GM21381 (cell line): Measurements from ENCODE around the gene CARS2.
A peak's percentile ranks its signal among the peaks of the same experiment; 100 is the strongest.
"Not testable (repeated sequence)": the region's sequence is repeated elsewhere in the genome, so short reads cannot be mapped to it uniquely, and the experiment has no call there.

Experiments
- ATAC-seq: cut with Tn5 transposase; IDR thresholded peaks from one replicate; pipeline ENCODE4 v1.9.1; 2021; ENCODE audit warnings: mild to moderate bottlenecking, moderate library complexity; ENCODE audit not compliant: unreplicated experiment

Gene CARS2

DNA sequence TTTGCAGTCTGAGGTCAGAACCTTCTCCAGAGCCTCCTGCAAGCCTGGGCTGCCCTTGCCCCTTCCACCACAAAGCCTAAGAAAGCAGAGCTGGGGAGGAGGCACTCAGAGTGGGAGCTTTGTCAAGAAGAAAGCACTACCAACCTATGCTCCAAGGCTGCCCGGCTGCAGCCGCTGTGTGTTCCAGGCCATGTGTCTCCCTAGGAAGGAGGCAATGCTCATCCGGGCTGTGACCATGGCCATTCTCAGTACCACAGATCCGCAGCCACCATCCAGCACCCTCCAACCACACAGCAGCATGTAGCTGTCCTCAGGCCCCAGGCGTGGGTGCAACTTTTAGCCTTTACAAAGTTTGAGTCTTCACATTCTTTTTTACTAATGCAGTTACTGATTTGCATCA lies 22.0 kb downstream of the CARS2 start:
- ATAC-seq, result no peak

DNA sequence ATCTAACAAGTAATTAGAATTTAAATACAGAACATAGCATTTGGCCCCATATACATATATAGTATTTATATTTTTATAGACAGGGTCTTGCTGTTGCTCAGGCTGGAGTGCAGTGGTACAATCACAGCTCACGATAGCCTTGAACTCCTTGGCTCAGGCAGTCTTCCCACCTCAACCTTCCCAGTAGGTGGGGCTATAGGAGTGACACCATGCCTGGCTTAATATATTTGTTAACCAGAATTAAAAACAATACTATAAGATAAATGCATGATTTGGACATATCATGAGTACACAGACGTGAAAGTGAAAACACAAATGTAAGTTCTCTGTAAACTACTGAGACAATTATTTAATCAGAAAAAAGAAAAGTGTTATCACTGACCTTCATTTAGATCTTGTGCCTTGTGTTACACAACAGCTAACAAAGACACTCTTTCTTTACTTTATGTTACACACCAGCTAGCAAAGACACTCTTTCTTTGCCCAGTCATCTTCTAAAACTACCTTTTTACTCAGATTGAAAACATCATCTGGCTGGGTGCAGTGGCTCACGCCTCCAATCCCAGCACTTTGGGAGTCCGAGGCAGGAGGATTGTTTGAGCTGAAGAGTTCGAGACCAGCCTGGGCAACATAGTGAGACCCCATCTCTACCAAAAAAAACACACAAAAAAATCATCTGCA lies 22.6 kb downstream of the CARS2 start:
- ATAC-seq, result no peak

GRCh38 chr13:110682746-110683145 lies 23.2 kb downstream of the CARS2 start:
- no peak for ATAC-seq

- ATAC-seq, result no peak
These were observed 23.9 kb downstream of the CARS2 start for GRCh38 chr13:110681868-110682550.

DNA sequence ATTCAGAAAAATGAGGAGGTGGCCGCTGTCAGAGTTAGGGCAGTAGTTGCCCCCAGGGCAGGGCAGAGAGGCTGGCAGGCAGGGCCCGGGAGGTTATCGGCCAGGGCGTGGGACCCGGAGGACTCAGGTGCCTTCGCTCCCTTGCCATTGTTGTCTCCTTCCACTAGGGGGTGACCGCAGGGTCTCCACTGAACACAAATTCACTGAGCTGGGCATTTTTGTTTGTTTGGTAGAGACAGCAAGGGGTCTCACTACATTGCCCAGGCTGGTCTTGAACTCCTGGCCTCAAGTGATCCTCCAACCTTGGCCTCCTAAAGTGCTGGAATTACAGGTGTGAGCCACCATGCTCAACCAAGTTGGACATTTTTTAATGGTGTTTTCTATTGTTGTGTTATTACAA lies 25.1 kb downstream of the CARS2 start:
- ATAC-seq, result no peak

DNA sequence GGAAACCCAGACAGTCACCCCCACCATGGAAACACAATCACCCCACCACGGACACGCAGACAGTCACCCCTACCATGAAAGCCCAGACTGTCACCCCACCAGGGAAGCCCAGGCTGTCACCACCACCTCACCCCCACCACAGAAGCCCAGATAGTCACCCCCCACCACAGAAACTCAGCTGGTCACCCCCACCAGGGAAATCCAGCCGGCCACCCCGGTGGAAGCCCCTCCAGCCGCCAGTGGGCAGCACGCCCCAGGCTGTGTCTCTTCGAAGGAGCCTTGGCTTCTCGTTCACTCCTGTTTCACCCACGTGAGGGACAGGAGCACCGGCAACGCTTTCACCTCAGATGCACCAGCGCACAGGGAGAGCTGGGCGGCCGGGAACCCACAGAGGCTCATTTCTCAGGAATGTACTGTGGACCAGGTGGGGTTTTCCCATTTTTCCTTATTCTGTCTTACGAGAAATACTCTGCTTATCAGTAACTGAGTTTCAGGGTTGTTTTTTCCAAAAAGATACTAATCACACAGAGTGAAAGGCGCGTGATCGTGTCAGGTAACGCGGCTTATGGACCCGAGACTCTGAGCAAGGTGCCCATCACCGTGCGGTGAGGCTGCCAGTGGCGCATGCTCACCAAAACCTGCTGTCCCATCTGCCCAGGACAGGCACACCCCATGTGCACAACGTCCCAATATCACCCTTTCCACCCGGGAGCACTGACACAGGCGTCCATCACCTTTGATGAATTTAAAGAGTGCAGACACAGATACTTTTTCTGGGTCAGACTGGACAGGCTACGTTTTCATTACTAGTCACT lies 28.0 kb downstream of the CARS2 start:
- no peak for ATAC-seq

DNA sequence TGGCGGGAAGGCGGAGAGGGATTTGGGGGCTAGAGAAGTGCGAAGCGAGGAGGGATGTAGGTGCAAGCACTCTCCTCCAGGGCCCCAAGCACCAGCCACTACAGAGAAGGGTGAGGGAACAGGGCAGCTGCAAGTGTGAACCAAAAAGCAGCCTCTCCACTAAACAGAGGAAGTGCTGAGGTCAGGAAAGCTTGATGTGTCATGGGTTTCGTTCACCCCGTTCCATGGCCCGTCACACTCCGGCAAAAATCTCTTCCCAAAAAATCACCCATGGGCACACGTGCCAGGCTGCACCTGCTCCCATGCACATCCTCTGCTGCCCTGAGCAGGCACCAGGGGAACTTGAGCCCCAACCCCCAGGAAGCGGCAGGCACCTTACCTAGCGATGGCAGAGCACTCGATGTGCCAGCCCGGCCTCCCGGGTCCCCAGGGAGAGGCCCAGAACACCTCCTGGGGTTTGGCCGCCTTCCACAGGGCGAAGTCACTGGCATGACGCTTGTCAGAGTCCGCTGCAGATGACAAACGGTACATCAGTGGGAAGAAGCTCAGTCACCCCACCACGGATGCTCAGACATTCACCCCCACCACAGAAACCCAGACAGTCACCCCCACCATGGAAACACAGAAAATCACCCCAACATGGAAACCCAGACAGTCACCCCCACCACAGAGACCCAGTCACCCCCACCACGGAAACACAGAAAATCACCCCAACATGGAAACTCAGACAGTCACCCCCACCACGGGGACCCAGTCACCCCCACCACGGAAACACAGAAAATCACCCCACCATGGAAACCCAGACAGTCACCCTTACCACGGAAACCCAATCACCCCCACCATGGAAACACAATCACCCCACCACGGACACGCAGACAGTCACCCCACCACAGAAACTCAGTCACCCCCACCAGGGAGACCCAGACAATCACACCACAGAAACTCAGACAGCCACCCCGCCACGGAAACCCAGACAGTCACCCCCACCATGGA lies 29.0 kb downstream of the CARS2 start:
- peak; percentile 66 for ATAC-seq

- not testable (repeated sequence) for ATAC-seq
These were observed 36.1 kb downstream of the CARS2 start for GRCh38 chr13:110669814-110670213.

DNA sequence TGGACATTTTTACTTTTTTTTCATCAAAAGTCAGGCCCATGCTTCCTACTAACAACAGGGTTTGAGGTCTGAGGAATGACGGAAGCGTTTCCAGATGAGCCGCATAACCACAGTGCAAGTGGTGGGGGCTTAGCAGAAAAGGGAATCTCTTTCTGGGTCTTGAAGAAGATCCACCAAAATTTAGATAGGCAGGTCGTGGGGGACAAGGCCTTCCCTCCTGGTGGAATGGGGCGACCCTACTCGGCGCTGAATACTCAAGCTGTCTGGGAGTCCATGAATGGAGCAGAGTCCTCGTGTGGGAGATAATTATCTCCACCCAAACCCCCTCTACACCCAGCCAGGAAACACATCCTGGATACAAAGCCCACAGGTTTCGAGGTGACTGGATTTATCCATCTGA lies 36.9 kb downstream of the CARS2 start:
- no peak for ATAC-seq

- no peak for ATAC-seq
These were observed 39.7 kb downstream of the CARS2 start for GRCh38 chr13:110666255-110666533.

DNA sequence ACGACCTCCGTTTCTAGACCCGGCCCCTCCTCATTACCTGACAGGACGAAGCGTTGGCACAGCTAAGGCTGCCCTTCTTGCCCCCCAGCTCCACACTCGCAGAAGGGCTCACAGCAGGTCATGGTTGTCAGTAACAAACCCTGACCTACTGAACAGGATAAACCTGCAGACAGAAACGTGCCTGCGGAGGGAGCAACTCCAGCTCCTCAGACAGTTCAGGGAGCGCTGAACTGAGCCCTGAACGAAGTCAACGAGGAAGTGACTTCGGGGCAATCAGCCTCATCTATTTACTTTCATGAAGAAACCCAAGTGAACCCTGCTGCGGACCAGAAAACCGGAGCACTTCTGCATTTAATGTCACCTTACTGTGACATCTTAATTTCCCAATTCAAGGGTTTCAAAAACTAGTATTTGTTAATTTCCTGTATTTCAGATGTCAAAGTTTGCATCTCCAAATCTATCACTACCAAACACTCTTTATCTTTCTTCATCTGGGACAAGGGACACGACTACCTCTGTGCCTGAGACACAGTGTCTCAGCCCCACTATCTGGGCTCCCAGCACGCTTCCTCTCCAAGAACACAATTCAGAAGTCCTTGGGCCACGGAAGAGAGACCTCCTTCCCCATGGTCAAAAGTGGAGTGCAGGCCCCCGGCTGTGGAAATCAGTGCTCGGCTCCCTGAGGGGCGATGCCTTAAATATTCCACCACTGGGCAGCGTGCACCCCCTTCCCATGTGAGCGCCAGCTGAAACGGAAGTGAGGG lies 40.2 kb downstream of the CARS2 start:
- ATAC-seq, result no peak

GRCh38 chr13:110664673-110665072 lies 41.2 kb downstream of the CARS2 start:
- no peak for ATAC-seq

DNA sequence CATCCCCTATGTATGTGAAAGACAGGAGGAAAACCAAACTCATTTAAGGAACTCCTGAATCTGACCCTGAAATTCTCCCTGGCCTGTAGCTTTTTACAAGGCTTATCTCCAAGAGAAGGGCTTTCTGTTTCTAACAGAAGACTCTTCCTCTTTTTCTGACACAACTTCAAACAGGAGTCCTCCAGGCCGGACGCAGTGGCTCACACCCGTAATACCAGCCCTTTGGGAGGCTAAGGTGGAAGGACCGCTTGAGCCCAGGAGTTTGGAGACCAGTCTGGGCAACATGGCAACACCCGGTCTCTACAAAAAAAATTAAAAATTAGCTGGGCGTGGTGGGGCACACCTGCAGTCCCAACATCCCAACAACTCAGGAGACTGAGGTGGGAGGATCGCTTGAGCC lies 41.9 kb downstream of the CARS2 start:
- no peak for ATAC-seq

DNA sequence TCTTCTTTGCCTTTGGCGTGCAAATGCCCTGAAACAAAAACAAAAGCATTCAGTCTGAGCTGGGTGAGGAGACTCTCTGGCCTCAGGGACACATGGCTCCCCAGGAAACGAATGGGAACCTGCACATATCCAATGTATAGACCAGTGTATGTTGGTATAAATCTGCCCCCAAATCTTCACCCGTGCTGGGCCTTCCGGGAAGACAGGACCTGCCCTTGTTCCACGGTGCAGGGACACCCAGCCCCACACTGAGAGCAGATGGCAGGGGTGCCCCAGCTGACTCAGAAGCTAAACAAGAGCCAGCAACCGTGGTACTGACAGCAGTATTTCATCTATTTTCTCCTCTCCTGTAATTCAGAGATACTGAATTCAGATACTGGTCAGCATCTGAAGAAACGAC lies 42.4 kb downstream of the CARS2 start:
- ATAC-seq, result no peak

DNA sequence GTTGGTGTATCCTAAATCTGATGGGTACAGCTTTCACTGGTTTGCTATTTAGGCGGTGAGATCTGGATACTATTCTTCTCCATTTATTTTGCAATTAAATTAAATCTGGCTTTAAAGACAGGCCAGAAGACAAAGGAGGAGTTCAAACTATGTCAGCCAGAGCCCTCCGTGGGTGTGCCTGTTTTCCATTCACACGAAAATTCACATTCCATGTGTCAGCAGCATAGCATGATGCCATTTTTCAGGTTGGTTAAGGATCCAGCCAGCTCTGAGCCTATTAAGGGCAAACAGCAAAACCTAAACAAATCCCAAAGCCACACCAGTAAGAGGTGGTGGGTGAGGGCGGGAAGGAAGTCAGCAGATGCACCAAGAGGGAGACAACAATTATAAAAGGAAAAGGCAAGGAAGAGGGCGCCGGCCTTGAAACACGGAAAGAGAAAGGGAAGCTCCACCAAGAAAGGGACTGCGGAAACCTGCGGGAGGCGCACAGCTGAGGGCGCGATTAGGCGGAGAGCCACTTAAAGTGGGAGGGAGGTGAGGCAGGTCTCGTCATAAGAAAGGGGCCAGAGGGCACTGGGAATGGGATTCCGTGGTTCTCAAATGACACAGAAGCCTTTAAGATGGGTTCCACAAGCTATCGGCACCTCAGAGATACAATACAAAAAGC lies 43.0 kb downstream of the CARS2 start:
- no peak for ATAC-seq

DNA sequence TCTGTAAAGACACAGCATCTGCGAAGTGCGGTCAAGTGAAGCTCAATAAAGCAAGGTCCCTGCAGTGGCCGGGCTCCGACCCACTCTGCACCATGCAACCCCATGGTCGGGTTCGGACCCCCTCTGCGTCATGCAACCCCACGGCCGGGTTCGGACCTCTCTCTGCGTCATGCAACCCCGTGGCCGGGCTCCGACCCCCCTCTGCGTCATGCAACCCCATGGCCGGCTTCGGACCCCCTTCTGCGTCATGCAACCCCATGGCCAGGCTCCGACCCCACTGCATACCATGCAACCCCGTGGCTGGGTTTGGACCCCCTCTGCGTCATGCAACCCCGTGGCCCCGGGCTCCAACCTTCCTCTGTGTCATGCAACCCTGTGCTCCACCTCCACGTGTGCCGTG lies 43.8 kb downstream of the CARS2 start:
- ATAC-seq, result no peak

DNA sequence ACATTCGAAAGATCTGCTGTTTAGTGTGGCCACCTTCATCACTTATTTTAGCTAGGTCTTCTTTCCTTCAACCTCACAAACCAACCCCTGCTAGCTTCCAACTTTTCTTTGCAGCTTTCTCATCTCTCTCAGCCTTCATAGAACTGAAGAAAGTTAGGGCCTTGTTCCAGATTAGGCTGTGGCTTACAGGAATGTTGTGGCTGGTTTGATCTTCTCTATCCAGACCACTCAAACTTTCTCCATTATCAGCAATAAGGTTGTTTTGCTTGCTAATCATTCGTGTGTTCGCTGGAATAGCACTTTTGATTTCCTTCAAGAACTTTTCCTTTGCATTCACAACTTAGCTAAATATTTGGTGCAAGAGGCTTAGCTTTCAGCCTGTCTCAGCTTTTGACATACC lies 44.7 kb downstream of the CARS2 start:
- ATAC-seq, result no peak

- ATAC-seq, result peak; percentile 87
These were observed 47.6 kb downstream of the CARS2 start for GRCh38 chr13:110658218-110658911.

DNA sequence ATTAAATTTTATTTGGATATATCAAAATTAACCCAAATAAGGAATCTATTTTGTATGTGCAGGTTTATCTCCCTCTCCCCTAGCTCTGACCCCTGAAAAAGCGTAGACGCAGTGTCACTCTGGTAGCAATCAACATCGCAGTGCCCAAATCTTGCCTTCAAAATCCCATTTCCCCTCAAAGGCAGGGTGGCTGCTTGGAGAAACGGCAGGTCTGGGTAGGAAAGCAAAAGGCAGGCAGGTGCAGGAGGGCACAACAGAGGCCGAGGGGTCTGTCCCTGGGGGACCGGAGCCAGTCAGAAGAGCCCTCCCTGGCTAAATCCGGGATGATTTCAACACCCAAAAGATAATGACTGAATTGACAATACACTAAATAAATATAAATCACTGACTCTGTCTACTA lies 48.7 kb downstream of the CARS2 start:
- ATAC-seq, result no peak
